ENCODE data around the gene KRTAP5-5.

The KRTAP5-5 gene

DNA sequence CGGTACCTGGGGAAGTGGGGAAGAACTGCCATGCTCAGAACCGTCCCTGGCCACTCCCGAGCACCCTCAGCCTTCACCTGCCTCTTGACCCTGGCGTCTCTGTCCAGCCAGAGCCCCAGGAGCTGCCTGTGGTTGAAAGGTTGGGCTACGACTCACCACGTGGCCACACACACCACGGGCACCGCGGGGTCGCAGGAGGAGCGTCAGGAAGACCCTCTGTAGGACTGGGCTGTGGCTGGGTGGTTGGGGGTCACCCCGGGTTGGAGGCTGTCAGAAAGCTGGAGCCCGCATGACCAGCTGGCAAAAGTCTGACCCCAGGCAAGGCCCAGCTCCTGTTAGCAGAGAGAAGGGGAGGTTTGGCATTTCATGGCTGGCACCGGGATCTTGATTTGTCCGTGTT lies 11.5 kb downstream of the KRTAP5-5 start (continued):
- TF ChIP-seq, protein P1, sequence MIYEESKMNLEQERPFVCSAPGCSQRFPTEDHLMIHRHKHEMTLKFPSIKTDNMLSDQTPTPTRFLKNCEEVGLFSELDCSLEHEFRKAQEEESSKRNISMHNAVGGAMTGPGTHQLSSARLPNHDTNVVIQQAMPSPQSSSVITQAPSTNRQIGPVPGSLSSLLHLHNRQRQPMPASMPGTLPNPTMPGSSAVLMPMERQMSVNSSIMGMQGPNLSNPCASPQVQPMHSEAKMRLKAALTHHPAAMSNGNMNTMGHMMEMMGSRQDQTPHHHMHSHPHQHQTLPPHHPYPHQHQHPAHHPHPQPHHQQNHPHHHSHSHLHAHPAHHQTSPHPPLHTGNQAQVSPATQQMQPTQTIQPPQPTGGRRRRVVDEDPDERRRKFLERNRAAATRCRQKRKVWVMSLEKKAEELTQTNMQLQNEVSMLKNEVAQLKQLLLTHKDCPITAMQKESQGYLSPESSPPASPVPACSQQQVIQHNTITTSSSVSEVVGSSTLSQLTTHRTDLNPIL (CRISPR knock-in tag; IDR thresholded peaks at IDR 0.05; ENCODE audit: low read depth) = no peak

DNA sequence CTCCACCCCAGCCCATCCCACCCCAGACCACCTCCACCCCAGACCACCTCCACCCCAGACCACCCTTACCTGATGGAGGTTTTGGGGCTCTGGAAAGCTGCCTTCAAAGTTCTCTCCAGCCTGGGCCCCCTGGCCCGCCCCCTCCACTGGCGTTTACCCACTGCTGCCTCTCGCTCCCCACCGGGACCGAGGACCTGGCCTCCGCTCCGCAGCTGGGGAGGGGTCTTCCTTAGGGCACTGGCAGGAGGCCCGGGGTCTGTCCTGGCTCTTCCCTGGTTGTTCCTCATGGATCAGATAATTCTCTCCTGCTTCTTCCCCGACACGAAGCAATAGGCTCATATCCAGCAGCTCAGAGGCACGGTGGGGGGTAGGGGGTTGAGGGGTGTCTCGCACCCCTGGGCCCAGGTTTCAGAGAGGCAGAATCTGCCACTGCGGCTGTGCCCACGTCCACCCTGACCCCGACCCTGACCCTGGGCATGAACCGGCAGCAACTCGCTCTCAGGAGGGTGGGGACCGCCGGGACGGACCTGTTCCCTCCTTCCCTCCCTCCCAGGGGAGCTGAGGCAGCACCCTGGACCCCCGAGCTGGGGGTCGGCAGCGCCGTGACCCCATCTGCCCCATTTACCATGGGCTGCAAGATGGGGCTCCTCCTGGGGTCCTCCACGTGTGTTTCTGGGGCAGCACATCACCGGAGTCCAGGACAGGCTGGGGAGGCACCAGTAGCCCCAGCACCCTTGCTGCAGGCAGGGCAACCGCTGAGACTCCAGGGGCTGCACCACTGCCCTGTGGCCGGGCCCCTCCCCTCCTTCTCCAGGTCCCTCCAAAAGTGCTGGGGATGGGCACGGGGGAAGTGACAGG lies 12.9 kb downstream of the KRTAP5-5 start:
- ATAC-seq = no peak
- TF ChIP-seq TOX (CRISPR knock-in tag; IDR thresholded peaks at IDR 0.05; ENCODE audit: borderline replicate concordance) (no peak), OSR1 (CRISPR knock-in tag; IDR thresholded peaks at IDR 0.05) (no peak), ESRRG (CRISPR knock-in tag; IDR thresholded peaks at IDR 0.05) (no peak), TCF4 (CRISPR knock-in tag; IDR thresholded peaks at IDR 0.05; ENCODE audit: borderline replicate concordance) (no peak)
- TF ChIP-seq, protein P2, sequence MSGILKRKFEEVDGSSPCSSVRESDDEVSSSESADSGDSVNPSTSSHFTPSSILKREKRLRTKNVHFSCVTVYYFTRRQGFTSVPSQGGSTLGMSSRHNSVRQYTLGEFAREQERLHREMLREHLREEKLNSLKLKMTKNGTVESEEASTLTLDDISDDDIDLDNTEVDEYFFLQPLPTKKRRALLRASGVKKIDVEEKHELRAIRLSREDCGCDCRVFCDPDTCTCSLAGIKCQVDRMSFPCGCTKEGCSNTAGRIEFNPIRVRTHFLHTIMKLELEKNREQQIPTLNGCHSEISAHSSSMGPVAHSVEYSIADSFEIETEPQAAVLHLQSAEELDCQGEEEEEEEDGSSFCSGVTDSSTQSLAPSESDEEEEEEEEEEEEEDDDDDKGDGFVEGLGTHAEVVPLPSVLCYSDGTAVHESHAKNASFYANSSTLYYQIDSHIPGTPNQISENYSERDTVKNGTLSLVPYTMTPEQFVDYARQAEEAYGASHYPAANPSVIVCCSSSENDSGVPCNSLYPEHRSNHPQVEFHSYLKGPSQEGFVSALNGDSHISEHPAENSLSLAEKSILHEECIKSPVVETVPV (CRISPR knock-in tag; IDR thresholded peaks at IDR 0.05) = no peak

DNA sequence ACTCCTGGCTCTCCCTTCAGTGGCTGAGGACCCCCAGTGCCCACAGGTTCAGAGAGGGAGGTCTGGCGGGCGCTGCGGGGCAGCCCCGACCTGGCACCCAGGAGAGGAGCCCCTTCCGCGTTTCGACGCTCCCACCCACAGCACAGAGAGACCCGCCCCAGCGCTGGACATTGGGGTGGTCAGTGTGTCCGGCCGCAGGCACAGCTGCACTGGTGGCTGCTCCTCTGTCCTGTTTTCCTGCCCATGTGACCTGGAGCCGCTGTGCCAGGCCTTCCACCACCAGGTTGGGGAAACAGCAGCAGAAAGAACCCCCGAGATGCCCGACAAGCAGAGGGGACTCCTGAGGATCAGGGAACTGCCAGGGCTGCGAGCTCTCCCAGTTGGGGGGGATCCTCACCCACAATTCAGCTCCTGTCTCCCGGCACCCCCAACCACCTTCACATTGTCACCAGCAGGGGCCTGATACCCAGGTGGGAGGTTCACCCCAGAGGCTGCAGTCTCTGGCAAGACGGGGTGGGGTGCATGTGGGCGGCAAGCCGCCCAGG lies 13.6 kb downstream of the KRTAP5-5 start:
- TF ChIP-seq SNAI2 (CRISPR knock-in tag; IDR thresholded peaks at IDR 0.05) = no peak
- TF ChIP-seq CSDC2 (CRISPR knock-in tag; IDR thresholded peaks at IDR 0.05) = no peak
- TF ChIP-seq RARB (CRISPR knock-in tag; IDR thresholded peaks at IDR 0.05) = no peak
- no peak for TF ChIP-seq PPARA (CRISPR knock-in tag; IDR thresholded peaks at IDR 0.05; ENCODE audit: borderline replicate concordance)
- no peak for ATAC-seq

DNA sequence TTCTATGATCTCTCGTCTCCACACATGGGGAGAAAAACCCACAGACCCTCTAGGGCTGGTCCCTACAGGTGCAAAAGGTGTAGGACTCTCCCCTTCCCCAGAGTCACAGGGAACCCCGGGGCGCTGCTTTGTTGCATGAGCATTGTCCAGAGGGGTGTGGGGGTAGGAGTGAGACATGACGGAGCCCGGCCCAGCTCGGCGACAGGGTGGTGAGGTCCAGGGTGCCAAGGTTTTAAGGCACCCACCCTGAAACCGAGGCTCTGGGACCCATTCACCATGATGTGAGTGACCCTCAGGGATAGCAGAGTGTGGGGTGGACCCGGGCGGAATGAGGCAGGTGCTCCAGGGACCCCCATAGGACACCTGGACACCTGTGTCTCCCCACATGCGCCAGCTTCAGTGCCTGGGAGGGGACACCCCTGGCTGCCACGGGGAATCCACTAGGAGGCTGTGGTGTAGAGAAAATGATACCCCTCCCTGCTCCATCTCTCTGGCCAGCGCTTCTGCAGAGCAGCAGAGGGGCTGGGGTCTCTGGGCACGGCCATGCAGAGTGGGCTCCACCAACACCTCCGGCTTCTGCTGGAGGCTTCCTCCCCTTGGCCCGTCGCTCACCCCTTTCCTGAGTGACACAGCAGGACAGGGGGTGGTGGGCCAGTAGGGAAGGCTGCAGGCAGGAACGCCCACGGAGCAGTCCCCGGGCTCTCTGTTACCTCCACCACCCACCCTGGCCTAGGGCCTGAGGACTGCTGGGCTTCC lies 15.2 kb downstream of the KRTAP5-5 start:
- TF ChIP-seq GLIS3 (CRISPR knock-in tag; IDR thresholded peaks at IDR 0.05) (no peak), BACH2 (CRISPR knock-in tag; IDR thresholded peaks at IDR 0.05; ENCODE audit: borderline replicate concordance) (no peak)
- TF ChIP-seq, protein P3, sequence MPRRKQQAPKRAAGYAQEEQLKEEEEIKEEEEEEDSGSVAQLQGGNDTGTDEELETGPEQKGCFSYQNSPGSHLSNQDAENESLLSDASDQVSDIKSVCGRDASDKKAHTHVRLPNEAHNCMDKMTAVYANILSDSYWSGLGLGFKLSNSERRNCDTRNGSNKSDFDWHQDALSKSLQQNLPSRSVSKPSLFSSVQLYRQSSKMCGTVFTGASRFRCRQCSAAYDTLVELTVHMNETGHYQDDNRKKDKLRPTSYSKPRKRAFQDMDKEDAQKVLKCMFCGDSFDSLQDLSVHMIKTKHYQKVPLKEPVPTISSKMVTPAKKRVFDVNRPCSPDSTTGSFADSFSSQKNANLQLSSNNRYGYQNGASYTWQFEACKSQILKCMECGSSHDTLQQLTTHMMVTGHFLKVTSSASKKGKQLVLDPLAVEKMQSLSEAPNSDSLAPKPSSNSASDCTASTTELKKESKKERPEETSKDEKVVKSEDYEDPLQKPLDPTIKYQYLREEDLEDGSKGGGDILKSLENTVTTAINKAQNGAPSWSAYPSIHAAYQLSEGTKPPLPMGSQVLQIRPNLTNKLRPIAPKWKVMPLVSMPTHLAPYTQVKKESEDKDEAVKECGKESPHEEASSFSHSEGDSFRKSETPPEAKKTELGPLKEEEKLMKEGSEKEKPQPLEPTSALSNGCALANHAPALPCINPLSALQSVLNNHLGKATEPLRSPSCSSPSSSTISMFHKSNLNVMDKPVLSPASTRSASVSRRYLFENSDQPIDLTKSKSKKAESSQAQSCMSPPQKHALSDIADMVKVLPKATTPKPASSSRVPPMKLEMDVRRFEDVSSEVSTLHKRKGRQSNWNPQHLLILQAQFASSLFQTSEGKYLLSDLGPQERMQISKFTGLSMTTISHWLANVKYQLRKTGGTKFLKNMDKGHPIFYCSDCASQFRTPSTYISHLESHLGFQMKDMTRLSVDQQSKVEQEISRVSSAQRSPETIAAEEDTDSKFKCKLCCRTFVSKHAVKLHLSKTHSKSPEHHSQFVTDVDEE (CRISPR knock-in tag; IDR thresholded peaks at IDR 0.05) = no peak
- ATAC-seq = no peak

DNA sequence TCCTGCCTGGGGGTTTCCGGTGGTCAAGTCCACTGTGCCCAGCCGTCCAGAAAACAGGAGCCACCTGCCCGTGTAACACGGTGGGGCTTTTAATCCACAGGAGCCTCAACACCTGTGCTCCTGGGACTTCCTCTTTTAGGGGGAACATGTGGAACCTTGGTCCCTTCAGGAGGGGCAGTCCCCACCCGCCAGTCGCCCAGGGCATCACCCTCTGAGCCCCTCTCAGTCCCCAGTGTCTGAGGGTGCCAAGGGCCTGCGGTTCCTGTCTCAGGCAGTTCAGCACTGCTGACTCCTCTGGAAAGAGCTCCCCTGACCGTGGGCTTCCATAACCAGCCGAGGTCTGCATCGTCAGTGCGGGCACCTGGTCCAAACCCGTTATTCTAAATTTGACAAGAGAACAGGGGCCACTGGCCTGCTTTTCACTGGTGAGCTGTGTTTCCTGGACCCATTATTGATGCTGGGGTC lies 15.8 kb downstream of the KRTAP5-5 start:
- no peak for ATAC-seq
- TF ChIP-seq TCF4 (CRISPR knock-in tag; IDR thresholded peaks at IDR 0.05; ENCODE audit: borderline replicate concordance) (no peak), ZNF8 (CRISPR knock-in tag; IDR thresholded peaks at IDR 0.05) (no peak), GLIS3 (CRISPR knock-in tag; IDR thresholded peaks at IDR 0.05) (no peak), PPARA (CRISPR knock-in tag; IDR thresholded peaks at IDR 0.05; ENCODE audit: borderline replicate concordance) (no peak), BACH2 (CRISPR knock-in tag; IDR thresholded peaks at IDR 0.05; ENCODE audit: borderline replicate concordance) (no peak), ZNF565 (CRISPR knock-in tag; conservative IDR thresholded peaks at IDR 0.05; ENCODE audit: low read depth) (no peak), ARNTL (CRISPR knock-in tag; IDR thresholded peaks at IDR 0.05; ENCODE audit: borderline replicate concordance, low read depth) (no peak), TOX (CRISPR knock-in tag; IDR thresholded peaks at IDR 0.05; ENCODE audit: borderline replicate concordance) (no peak)
- TF ChIP-seq, protein P1 (CRISPR knock-in tag; IDR thresholded peaks at IDR 0.05; ENCODE audit: low read depth) = no peak
- TF ChIP-seq, protein P4, sequence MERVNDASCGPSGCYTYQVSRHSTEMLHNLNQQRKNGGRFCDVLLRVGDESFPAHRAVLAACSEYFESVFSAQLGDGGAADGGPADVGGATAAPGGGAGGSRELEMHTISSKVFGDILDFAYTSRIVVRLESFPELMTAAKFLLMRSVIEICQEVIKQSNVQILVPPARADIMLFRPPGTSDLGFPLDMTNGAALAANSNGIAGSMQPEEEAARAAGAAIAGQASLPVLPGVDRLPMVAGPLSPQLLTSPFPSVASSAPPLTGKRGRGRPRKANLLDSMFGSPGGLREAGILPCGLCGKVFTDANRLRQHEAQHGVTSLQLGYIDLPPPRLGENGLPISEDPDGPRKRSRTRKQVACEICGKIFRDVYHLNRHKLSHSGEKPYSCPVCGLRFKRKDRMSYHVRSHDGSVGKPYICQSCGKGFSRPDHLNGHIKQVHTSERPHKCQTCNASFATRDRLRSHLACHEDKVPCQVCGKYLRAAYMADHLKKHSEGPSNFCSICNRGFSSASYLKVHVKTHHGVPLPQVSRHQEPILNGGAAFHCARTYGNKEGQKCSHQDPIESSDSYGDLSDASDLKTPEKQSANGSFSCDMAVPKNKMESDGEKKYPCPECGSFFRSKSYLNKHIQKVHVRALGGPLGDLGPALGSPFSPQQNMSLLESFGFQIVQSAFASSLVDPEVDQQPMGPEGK (CRISPR knock-in tag; IDR thresholded peaks at IDR 0.05; ENCODE audit: borderline replicate concordance) = no peak
- TF ChIP-seq, protein P2 (CRISPR knock-in tag; IDR thresholded peaks at IDR 0.05) = no peak
- TF ChIP-seq, protein P3 (CRISPR knock-in tag; IDR thresholded peaks at IDR 0.05) = no peak

Data from SK-N-SH treated with all-trans-retinoic acid at 6 μM for 48 hours (cell line).